Measurements from ENCODE around the gene ZNF496. TPM values are rescaled to one million over a fixed set of nuclear protein-coding genes. Genes with fewer than 3 reads are reported as not detected.

The ZNF496 gene
- total and polyA plus RNA-seq, 2 donors from 2014 or later = 6.3 to 27.0 TPM

DNA sequence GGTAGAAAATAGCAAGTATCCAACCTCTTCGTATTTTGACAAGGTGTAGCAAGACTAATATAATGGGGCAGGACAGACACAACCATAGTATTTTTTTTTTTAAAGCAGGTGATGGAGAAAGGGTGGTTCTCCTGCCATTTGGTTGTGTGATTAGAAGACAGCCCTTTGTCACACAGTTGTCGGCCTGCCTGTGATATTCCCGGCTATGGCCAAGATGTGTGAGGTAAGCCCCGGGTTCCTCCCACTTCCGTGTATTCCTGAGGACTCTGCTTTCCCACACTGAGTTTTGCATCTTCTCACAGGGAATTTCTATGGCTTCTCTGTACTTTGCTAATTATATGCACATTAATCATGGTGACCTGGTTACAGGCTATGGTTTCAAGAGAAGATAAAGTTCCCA is 35.9 kb downstream of the ZNF496 start:
- no peak for FAIRE-seq
- intact Hi-C loops (cut with DNase I) = no loop called here
- H3K9ac ChIP-seq (ENCODE audit: low read length in 3 of 3) = no peak overlapping the region
- no peaks in the 10 kb centered on the region for H3K27me3 ChIP-seq (ENCODE audit: control insufficient read depth, insufficient read depth, low read length)
- H3K9me3 ChIP-seq (ENCODE audit: control insufficient read depth in 2 of 3, insufficient read depth in 1 of 3, low read length in 3 of 3) = no peaks in the 10 kb centered on the region
- H3K4me3 ChIP-seq (ENCODE audit: low read length in 3 of 3) = no peak overlapping the region
- TF ChIP-seq, protein P1, sequence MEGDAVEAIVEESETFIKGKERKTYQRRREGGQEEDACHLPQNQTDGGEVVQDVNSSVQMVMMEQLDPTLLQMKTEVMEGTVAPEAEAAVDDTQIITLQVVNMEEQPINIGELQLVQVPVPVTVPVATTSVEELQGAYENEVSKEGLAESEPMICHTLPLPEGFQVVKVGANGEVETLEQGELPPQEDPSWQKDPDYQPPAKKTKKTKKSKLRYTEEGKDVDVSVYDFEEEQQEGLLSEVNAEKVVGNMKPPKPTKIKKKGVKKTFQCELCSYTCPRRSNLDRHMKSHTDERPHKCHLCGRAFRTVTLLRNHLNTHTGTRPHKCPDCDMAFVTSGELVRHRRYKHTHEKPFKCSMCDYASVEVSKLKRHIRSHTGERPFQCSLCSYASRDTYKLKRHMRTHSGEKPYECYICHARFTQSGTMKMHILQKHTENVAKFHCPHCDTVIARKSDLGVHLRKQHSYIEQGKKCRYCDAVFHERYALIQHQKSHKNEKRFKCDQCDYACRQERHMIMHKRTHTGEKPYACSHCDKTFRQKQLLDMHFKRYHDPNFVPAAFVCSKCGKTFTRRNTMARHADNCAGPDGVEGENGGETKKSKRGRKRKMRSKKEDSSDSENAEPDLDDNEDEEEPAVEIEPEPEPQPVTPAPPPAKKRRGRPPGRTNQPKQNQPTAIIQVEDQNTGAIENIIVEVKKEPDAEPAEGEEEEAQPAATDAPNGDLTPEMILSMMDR (IDR thresholded peaks at IDR 0.05; ENCODE audit: borderline replicate concordance, extremely low read depth, insufficient read depth) = no peak
- H3K36me3 ChIP-seq (ENCODE audit: control insufficient read depth in 2 of 3, insufficient read depth in 3 of 3, low read length in 3 of 3) = peaks cover 0 to 5% (median 2%) of the 10 kb centered on the region in 3 donors
- H3K4me1 ChIP-seq (ENCODE audit: control insufficient read depth in 2 of 3, insufficient read depth in 2 of 3, low read depth in 1 of 3, low read length in 3 of 3) = no peaks in the 10 kb centered on the region
- H3K27ac ChIP-seq (ENCODE audit: low read depth in 2 of 2, low read length in 2 of 2) = no peak overlapping the region
- DNase-seq = no peak

DNA sequence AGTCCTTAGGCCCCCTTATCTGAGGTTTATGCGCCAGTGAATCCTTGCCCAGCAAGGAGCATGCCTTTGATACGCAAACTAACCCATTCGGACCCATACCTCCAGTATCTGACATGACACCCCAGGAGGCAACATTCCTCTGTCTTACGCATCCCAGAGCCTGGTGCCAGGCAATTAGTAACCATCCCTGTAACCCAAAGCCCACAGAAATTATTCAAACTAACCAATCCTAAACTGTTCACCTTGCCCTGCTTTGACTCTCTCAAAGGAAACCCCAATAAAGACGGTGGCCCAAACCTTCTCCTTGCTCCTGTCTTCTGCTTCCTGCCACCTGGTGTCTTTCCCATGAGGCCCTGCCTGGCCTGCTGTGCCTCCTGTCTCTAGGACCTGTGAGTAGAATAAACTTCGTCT is 36.4 kb downstream of the ZNF496 start:
- Histone ChIP-seq H3K4me1 (ENCODE audit: control insufficient read depth in 2 of 3, insufficient read depth in 2 of 3, low read depth in 1 of 3, low read length in 3 of 3) (no peaks in the 10 kb centered on the region), H3K36me3 (ENCODE audit: control insufficient read depth in 2 of 3, insufficient read depth in 3 of 3, low read length in 3 of 3) (peaks cover 0 to 5% (median 2%) of the 10 kb centered on the region in 3 donors), H3K27ac (ENCODE audit: low read depth in 2 of 2, low read length in 2 of 2) (no peak overlapping the region), H3K9me3 (ENCODE audit: control insufficient read depth in 2 of 3, insufficient read depth in 1 of 3, low read length in 3 of 3) (no peaks in the 10 kb centered on the region), H3K4me3 (ENCODE audit: low read length in 3 of 3) (no peak overlapping the region), H3K27me3 (ENCODE audit: control insufficient read depth, insufficient read depth, low read length) (no peaks in the 10 kb centered on the region), H3K9ac (ENCODE audit: low read length in 3 of 3) (no peak overlapping the region)
- intact Hi-C loops (cut with DNase I) = no loop called here
- no peak for FAIRE-seq
- no peak for DNase-seq
- TF ChIP-seq, protein P1 (IDR thresholded peaks at IDR 0.05; ENCODE audit: borderline replicate concordance, extremely low read depth, insufficient read depth) = no peak

DNA sequence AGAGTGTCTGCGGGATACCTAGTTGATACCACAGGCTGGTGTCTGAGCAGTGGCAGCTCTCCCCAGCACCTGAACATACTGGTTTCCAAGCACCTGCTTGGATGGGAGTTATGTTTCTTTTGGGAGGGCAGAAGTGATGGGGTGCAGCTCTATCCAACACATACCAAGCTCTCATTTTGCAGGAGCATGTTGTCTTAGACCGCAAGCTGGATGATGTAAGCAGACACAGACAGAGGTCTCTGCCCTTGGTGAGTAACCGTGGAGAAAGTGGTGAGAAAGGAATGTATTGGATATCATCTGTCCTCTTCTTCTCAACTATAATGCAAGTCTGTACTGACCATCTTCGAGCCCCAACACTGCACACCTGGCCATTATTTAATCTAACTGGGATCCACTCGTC is 37.4 kb downstream of the ZNF496 start:
- FAIRE-seq (no peak), DNase-seq (peak in 1 of 5 donors; percentile 20)
- H3K4me3 ChIP-seq (ENCODE audit: low read length in 3 of 3) = no peak overlapping the region
- H3K36me3 ChIP-seq (ENCODE audit: control insufficient read depth in 2 of 3, insufficient read depth in 3 of 3, low read length in 3 of 3) = peaks cover 0 to 5% (median 2%) of the 10 kb centered on the region in 3 donors
- TF ChIP-seq, protein P1 (IDR thresholded peaks at IDR 0.05; ENCODE audit: borderline replicate concordance, extremely low read depth, insufficient read depth) = no peak
- no peaks in the 10 kb centered on the region for H3K9me3 ChIP-seq (ENCODE audit: control insufficient read depth in 2 of 3, insufficient read depth in 1 of 3, low read length in 3 of 3)
- no peak overlapping the region for H3K9ac ChIP-seq (ENCODE audit: low read length in 3 of 3)
- intact Hi-C loops (cut with DNase I) = no loop called here
- no peaks in the 10 kb centered on the region for H3K4me1 ChIP-seq (ENCODE audit: control insufficient read depth in 2 of 3, insufficient read depth in 2 of 3, low read depth in 1 of 3, low read length in 3 of 3)
- no peaks in the 10 kb centered on the region for H3K27me3 ChIP-seq (ENCODE audit: control insufficient read depth, insufficient read depth, low read length)
- H3K27ac ChIP-seq (ENCODE audit: low read depth in 2 of 2, low read length in 2 of 2) = no peak overlapping the region

DNA sequence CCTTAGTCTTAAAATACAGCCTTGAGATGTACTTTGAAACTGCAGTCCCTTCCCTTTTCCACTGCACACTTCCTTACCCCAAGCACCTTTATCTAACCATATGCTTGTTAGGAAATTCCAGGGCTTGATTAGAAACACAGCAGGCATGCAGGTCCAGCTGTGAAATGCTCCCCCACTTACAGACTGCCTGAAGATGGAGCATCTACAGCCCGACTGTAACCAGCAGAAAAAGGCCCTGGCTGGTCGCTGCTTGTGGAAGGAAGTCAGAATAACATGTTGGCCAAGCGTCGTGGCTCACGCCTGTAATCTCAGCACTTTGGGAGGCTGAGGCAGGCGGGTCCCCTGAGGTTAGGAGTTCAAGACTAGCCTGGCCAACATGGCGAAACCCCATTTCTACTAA is 38.6 kb downstream of the ZNF496 start:
- Histone ChIP-seq H3K9me3 (ENCODE audit: control insufficient read depth in 2 of 3, insufficient read depth in 1 of 3, low read length in 3 of 3) (no peaks in the 10 kb centered on the region), H3K4me3 (ENCODE audit: low read length in 3 of 3) (no peak overlapping the region), H3K27ac (ENCODE audit: low read depth in 2 of 2, low read length in 2 of 2) (no peak overlapping the region), H3K4me1 (ENCODE audit: control insufficient read depth in 2 of 3, insufficient read depth in 2 of 3, low read depth in 1 of 3, low read length in 3 of 3) (no peaks in the 10 kb centered on the region), H3K27me3 (ENCODE audit: control insufficient read depth, insufficient read depth, low read length) (no peaks in the 10 kb centered on the region), H3K36me3 (ENCODE audit: control insufficient read depth in 2 of 3, insufficient read depth in 3 of 3, low read length in 3 of 3) (no peaks in the 10 kb centered on the region), H3K9ac (ENCODE audit: low read length in 3 of 3) (no peak overlapping the region)
- no peak for DNase-seq
- intact Hi-C loops (cut with DNase I) = no loop called here
- TF ChIP-seq, protein P1 (IDR thresholded peaks at IDR 0.05; ENCODE audit: borderline replicate concordance, extremely low read depth, insufficient read depth) = no peak
- no peak for FAIRE-seq
